Fibroblast of pulmonary artery (primary cell): ENCODE results near the gene DISP2.

Source experiments
- DNase-seq: peaks from one replicate; pipeline ENCODE4 v3.0.0-alpha.2; 2010; ENCODE audit warnings: low read depth
- H3K4me3 ChIP-seq: replicated peaks from 2 replicates; pipeline ENCODE4 v1.5.1; 2011; ENCODE audit warnings: low read depth, mild to moderate bottlenecking, control low read depth, low read length, moderate library complexity
- TF ChIP-seq, protein P1 (sequence below): IDR thresholded peaks from 2 replicates; pipeline ENCODE4 v1.5.1; 2011; ENCODE audit warnings: mild to moderate bottlenecking, control low read depth, low read length, inconsistent platforms; ENCODE audit errors: missing control alignments

The DISP2 gene

GRCh38 chr15:40322531-40323238, 35.3 kb upstream of the DISP2 start:
- peak overlapping the region; percentile 29 for H3K4me3 ChIP-seq
- TF ChIP-seq, protein P1, sequence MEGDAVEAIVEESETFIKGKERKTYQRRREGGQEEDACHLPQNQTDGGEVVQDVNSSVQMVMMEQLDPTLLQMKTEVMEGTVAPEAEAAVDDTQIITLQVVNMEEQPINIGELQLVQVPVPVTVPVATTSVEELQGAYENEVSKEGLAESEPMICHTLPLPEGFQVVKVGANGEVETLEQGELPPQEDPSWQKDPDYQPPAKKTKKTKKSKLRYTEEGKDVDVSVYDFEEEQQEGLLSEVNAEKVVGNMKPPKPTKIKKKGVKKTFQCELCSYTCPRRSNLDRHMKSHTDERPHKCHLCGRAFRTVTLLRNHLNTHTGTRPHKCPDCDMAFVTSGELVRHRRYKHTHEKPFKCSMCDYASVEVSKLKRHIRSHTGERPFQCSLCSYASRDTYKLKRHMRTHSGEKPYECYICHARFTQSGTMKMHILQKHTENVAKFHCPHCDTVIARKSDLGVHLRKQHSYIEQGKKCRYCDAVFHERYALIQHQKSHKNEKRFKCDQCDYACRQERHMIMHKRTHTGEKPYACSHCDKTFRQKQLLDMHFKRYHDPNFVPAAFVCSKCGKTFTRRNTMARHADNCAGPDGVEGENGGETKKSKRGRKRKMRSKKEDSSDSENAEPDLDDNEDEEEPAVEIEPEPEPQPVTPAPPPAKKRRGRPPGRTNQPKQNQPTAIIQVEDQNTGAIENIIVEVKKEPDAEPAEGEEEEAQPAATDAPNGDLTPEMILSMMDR = no peak
- peak; percentile 52 for DNase-seq

DNA sequence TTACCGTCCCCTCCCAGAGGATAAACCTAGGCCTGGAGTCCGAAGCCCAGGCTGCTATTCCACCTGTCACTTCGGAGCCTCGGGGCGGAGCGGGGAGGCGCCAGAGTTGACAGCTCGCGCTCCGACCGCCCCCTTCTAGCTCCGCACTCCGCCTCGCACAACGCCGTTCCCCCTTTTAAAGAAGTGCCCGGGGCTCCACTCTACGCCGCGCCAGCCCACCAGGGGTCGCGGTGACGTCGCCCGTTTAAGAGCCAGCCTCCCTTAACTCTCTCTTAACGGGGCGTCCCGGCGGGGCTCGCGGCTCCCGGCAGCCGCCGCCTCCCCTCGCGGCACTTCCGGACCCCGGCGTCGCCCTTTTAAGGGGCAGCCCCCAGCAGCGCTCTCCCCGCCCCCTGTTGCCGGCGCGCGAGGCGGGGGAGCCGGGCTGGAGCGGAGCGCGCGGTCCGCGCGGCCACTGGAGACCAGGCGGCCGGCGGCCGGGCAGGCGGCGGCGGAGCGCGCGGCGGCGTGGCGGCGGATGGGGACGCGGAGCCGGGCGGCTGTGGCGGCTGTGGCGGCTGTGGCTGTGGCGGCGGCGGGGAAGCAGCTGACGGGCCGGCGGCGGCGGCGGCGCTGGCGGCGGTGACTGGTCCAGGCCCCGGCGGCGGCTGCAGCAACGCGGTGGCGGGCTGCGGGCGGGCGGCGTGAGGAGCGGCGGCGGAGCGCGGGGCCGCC, 34.6 kb upstream of the DISP2 start, which contains the start of gene INAFM2:
TSS of gene INAFM2 (plus strand) at position 454 of the 714 bp plus-strand sequence. CDS start 364 bp downstream, outside the sequence.
- TF ChIP-seq, protein P1 = peak; percentile 47
- peak; percentile 96 for DNase-seq
- peak within 1 kb of the TSS; percentile 67 for H3K4me3 ChIP-seq

DNA sequence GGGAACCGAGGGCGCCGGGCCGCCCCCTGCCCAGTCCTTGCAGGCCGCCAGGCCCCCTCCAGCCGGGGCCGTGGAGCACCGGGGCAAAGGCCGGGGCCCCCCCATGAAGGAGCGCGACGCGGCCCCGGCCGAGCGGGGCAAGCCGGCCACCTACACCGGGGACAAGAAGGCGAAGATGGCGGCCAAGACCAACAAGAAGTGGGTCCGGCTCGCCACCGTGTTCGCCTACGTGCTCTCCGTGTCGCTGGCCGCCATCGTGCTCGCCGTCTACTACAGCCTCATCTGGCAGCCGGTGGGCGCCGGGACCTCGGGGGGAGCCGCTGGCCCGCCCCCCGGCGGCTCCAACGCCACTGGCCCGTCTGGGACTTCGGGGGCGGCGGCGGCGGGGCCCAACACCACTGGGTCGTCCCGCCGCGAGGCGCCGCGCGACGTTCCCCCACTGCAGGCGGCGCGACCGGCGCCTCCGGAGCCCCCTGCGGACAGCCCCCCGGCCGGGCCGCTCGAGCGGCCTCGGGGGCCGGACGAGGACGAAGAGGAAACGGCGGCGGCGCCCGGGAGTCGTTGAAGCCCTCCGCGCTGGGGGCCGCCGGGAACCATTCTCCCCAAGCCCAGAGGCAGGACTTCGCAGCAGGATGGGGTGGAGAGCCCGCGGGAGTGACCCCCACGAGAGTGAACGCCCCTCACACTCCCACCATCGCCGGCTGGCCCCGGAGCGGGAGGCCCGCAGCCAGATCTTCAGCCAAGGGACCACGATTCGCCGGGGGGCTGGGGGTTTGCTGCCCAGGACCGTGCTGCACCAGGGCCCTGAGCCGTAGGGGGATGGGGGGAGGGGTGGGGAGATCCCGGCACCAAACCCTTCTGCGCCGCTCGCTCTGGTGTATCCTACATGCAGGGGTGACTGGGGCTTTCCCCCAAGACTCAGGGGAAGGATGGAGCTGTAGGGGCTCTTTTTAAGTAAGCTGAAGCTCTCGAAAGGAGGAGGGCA, 33.8 kb upstream of the DISP2 start:
- DNase-seq = no peak
- TF ChIP-seq, protein P1 = no peak
- peak overlapping the region; percentile 67 for H3K4me3 ChIP-seq

DNA sequence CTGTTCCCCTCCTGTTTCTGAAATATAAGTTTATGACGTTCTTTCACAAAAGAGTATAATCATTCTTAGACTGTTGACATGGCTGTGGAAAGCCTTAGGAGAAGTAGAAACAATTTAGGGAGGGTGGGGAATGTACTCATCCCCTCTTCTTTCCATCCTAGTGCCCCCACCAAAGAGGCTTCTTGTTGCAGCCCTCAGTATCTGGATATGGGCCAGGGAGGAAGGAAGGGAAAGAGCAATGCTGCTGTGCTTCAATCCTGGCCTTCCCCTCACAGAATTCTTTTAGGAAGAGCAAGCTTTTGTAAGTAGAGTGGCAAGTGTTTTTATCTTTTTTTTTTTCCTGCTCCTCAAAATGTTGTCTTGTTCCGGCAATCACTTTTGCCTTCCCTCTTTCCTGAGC, 32.8 kb upstream of the DISP2 start:
- DNase-seq = no peak
- TF ChIP-seq, protein P1 = no peak
- peak overlapping the region; percentile 67 for H3K4me3 ChIP-seq

DNA sequence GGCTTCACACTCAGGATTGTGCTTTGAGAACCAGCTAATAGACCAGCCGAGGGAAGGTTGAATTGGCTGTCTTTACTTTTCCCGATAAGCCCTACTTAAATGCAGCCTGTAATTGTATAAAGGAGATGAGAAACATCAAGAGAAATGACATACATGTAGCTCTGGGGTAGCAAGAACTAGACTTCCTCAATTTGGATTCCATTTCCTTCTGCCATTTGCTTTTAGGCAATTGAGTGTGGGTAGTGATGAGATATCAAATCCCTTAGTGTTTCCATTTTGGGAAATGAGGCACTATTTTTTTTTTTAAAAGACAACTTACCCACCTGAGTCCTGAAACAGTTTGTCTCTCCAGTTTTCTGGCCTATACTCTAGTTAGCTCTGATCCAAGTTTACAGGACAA, 32.3 kb upstream of the DISP2 start:
- TF ChIP-seq, protein P1 = no peak
- DNase-seq = no peak
- peak overlapping the region; percentile 67 for H3K4me3 ChIP-seq

DNA sequence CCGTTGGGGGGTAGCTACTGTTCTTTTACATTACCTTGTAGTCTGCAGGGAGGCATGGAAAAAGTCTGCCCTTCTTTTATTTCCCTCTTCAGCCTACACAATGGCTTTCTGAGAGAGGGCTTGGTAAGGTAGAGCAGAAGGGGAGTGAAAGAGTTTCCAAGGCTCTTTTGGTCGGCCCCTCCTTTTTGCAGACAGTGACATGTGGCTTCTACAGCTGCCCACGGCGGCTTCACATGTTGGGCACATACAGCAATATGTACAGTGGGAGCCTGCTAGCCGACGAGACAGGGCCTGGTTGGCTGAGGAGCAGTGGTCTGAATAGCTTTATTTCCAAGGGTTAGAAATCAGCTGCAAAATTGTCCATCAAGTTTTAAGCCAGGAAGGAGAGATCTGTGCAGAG, 30.6 kb upstream of the DISP2 start:
- TF ChIP-seq, protein P1 = no peak
- DNase-seq = no peak
- H3K4me3 ChIP-seq = no peak overlapping the region
